HepG2 (cell line): ENCODE results near the gene TNFSF10. TPM values are rescaled to one million over a fixed set of nuclear protein-coding genes. Genes with fewer than 3 reads are reported as not detected.

ENCODE experiments used
- LBX2 ChIP-seq: sonication (generic); formaldehyde crosslinking; IDR thresholded peaks from 2 replicates; pipeline ENCODE4 v1.5.0; 2020; ENCODE audit warnings: missing genetic modification reagents, mild to moderate bottlenecking, borderline replicate concordance
- XBP1 ChIP-seq: sonication (generic); formaldehyde crosslinking; IDR thresholded peaks from 2 replicates; pipeline ENCODE4 v1.5.0; 2020; ENCODE audit warnings: missing genetic modification reagents
- ZBTB40 ChIP-seq, 2 experiments: fragments of 450-650 bp in 1 of 2; sonication (generic) in 1 of 2; formaldehyde crosslinking in 1 of 2; IDR thresholded peaks; 2 replicates each; pipeline versions ENCODE4 v1.6.1 to v1.8.0; 2016 to 2022; ENCODE audit warnings: antibody characterized with exemption in 1 of 2, mild to moderate bottlenecking in 1 of 2, missing genetic modification reagents in 1 of 2
- ZNF207 ChIP-seq: fragments of 450-650 bp; IDR thresholded peaks from 2 replicates; pipeline ENCODE4 v1.6.1; 2016; ENCODE audit warnings: antibody characterized with exemption, borderline replicate concordance
- polyA plus RNA-seq, 8 experiments: library from polyadenylated mRNA; depleted of rRNA in 3 of 8; stranded (reverse) in 7 of 8; unstranded in 1 of 8; fragments of >200 nt; fragmentation: Illumina TruSeq in 4 of 8; extraction: Trizol in 4 of 8; gene quantifications; 2 replicates each; pipeline versions ENCODE4 v1.2.1 to v1.2.3, GENCODE V29; 2011 to 2016; ENCODE audit warnings: low read depth in 4 of 8, missing spikeins in 1 of 8, mixed read lengths in 1 of 8; ENCODE audit not compliant: insufficient read depth in 1 of 8
- total RNA-seq, 5 experiments: library from RNA; depleted of rRNA; stranded (reverse); fragments of >200 nt; fragmentation: Illumina TruSeq; extraction: Trizol; gene quantifications; 2 replicates each; pipeline ENCODE4 v1.2.3, GENCODE V29; 2016; ENCODE audit warnings: low read depth in 1 of 5

The TNFSF10 gene
- total and polyA plus RNA-seq, 2 of the 13 experiments (the other 11 are each of a cell fraction or from before 2014, with no cell fraction given): 8.4 to 9.9 TPM

GRCh38 chr3:172522871-172523818 lies at the start of gene TNFSF10 (continued):
- no peak for TF ChIP-seq ZBTB40 (IDR thresholded peaks at IDR 0.05)
- peak; percentile 38; the same call in 1 of the 2 replicates for TF ChIP-seq ZBTB40 (CRISPR knock-in tag; IDR thresholded peaks at IDR 0.05)
- no peak for TF ChIP-seq LBX2
- no peak for TF ChIP-seq XBP1 (CRISPR knock-in tag)
- TF ChIP-seq ZNF207: no peak
